ENCODE data around the gene ANKEF1.

ANKEF1 gene

DNA sequence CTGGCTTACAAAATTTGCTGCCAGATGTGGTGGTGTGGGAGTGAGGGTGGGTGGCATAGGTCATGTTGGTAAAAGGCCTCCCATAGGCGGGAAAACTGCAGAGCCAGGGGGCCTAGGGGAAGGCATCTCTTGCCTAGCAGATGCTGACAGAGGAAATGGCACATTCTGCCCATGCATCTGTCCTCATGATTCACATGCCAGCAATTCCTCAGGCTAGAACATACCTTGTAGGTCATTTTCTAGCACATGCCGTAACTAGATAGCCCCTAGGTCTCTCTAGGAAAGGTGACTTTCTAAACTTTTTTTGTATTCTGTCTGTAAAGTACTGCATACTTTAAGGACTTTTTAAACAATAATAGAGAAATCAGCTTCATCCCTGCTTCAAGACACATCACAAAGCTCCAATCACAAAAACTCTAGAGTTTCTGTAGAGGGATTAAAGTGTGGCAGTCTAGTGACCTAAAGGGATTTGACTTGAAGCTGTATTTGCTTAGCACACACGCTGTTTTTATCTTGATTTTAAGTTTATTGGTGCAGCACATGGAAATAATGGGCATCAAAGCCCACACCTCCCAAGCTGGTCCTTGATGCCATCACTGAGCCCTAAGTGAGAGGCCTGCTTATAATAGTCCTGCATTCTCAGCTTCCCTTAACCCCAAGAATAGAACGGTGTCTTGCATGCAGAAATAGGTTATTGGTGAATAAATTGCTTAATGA is 55.2 kb downstream of the ANKEF1 start:
- DNase-seq (ENCODE audit: extremely low read depth, insufficient read length) = no peak
- Histone ChIP-seq H3K36me3 (ENCODE audit: control insufficient read depth, insufficient read depth, low read length) (no peaks in the 10 kb centered on the region), H3K27me3 (replicated peaks; ENCODE audit: control insufficient read depth, insufficient read depth, low read length) (no peaks in the 10 kb centered on the region; the same call in 1 of the 2 replicates), H3K4me3 (replicated peaks; ENCODE audit: low read depth, low read length) (no peak overlapping the region)
- TF ChIP-seq, protein P1, sequence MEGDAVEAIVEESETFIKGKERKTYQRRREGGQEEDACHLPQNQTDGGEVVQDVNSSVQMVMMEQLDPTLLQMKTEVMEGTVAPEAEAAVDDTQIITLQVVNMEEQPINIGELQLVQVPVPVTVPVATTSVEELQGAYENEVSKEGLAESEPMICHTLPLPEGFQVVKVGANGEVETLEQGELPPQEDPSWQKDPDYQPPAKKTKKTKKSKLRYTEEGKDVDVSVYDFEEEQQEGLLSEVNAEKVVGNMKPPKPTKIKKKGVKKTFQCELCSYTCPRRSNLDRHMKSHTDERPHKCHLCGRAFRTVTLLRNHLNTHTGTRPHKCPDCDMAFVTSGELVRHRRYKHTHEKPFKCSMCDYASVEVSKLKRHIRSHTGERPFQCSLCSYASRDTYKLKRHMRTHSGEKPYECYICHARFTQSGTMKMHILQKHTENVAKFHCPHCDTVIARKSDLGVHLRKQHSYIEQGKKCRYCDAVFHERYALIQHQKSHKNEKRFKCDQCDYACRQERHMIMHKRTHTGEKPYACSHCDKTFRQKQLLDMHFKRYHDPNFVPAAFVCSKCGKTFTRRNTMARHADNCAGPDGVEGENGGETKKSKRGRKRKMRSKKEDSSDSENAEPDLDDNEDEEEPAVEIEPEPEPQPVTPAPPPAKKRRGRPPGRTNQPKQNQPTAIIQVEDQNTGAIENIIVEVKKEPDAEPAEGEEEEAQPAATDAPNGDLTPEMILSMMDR (IDR thresholded peaks at IDR 0.05; ENCODE audit: insufficient read depth, low read length, poor library complexity, severe bottlenecking) = no peak

DNA sequence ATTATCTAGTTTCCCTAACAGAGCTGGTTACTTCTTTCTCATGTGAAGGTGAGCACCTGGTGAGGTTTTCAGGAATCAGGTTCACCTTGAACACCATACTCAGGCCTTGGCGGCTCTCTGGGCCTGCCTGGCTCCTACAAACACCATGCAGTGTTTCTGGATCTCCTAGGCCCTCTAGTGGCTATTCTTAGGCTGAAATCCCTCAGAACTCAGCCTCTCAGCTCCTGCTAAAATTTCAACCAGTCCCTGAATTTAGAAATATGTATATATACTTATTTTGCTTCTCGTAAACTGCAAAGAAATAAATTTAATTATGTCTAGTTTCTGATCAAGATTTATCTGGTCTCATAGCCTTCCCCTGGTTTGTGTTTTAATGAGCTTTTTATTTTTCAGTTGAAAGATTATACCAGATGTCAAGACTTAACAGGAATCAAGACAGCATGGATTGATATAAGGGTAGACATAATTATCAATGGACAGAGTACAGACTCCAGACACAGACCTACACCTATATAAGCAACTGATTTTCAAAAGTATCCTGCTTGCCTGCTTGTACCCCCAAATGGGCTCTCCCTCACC is 55.9 kb downstream of the ANKEF1 start:
- H3K27me3 ChIP-seq (replicated peaks; ENCODE audit: control insufficient read depth, insufficient read depth, low read length) = no peaks in the 10 kb centered on the region; the same call in 1 of the 2 replicates
- no peak for DNase-seq (ENCODE audit: extremely low read depth, insufficient read length)
- TF ChIP-seq, protein P1 (IDR thresholded peaks at IDR 0.05; ENCODE audit: insufficient read depth, low read length, poor library complexity, severe bottlenecking) = peak; percentile 80
- no peak overlapping the region for H3K4me3 ChIP-seq (replicated peaks; ENCODE audit: low read depth, low read length)
- no peaks in the 10 kb centered on the region for H3K36me3 ChIP-seq (ENCODE audit: control insufficient read depth, insufficient read depth, low read length)

DNA sequence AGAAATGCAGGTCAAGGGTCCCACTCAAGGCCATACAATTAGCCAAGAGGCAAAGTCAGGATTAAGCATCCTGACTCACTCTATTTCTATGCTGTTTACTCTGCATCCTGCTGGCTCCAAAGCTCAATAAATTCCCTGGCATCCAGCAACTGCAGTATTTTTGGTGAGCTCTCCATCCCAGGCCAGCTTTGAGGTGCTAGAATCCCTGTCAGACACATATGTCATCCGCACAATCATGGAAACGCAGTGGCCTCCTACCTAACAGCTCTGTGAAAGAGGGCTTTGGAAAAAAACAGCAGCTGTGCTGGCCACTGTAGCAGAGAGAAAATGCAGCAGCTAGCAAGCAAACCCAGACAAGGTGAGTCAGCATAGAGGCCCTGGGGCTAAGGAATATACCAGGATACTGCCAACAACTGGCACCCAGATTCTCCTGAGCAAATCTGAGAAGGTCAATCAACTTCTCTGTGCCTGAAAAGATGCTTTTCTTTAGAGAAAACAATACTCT is 58.4 kb downstream of the ANKEF1 start:
- H3K4me3 ChIP-seq (replicated peaks; ENCODE audit: low read depth, low read length) = no peak overlapping the region
- no peaks in the 10 kb centered on the region for H3K36me3 ChIP-seq (ENCODE audit: control insufficient read depth, insufficient read depth, low read length)
- TF ChIP-seq, protein P1 (IDR thresholded peaks at IDR 0.05; ENCODE audit: insufficient read depth, low read length, poor library complexity, severe bottlenecking) = no peak
- H3K27me3 ChIP-seq (replicated peaks; ENCODE audit: control insufficient read depth, insufficient read depth, low read length) = no peaks in the 10 kb centered on the region
- no peak for DNase-seq (ENCODE audit: extremely low read depth, insufficient read length)

DNA sequence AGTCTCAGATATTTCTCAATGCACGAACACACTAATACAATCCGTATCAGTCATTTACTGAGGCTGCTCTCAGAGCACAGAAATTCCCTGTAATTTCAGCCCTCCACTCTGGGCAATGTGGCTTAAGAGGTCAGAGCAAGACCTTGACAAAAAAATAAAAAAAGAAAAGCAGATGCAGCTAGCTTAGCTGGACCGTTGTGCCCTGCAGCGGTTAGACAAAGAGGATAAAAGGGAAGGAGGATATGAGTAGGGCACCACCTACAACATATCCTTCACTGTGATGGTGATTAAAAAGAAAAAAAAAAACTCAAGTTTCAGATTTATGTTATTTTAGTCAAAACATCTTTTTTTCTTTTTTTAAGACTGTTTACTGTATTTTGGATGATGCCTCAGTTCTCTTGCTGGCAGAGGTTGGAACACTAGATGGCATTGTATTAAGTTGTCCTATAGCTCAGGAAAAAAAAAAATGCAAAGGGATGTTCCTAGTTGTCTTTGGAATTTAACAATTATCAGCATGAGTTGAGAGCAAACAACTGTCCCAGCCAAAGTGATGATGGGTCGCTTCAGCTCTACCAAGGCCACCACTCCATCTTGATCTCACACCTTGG is 59.9 kb downstream of the ANKEF1 start:
- no peak overlapping the region for H3K4me3 ChIP-seq (replicated peaks; ENCODE audit: low read depth, low read length)
- no peaks in the 10 kb centered on the region for H3K27me3 ChIP-seq (replicated peaks; ENCODE audit: control insufficient read depth, insufficient read depth, low read length)
- H3K36me3 ChIP-seq (ENCODE audit: control insufficient read depth, insufficient read depth, low read length) = no peaks in the 10 kb centered on the region
- no peak for DNase-seq (ENCODE audit: extremely low read depth, insufficient read length)
- TF ChIP-seq, protein P1 (IDR thresholded peaks at IDR 0.05; ENCODE audit: insufficient read depth, low read length, poor library complexity, severe bottlenecking) = no peak

DNA sequence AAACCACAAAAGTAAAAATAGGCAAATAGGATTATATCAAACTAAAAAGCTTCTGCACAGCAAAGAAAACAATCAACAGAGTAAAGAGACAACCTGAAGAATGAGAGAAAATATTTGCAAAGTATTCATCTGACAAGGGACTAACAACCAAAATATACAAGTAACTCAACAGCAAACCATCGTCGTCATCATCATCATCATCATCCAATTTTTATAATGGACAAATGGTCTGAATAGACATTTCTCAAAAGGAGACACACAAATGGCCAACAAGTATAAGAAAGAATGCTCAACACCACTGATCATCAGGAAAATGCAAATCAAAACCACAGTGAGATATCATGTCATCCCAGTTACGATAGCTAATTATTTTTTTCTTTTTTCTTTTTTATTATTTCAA is 62.0 kb downstream of the ANKEF1 start:
- no peak for DNase-seq (ENCODE audit: extremely low read depth, insufficient read length)
- Histone ChIP-seq H3K36me3 (ENCODE audit: control insufficient read depth, insufficient read depth, low read length) (no peaks in the 10 kb centered on the region), H3K27me3 (replicated peaks; ENCODE audit: control insufficient read depth, insufficient read depth, low read length) (no peaks in the 10 kb centered on the region), H3K4me3 (replicated peaks; ENCODE audit: low read depth, low read length) (no peak overlapping the region)
- TF ChIP-seq, protein P1 (IDR thresholded peaks at IDR 0.05; ENCODE audit: insufficient read depth, low read length, poor library complexity, severe bottlenecking) = no peak

Data from GM06990 (cell line).